NCI-H2196 (cell line): ENCODE data around the gene DCST2.
"Not testable (repeated sequence)": the region's sequence is repeated elsewhere in the genome, so short reads cannot be mapped to it uniquely, and the experiment has no call there.

Experiments used
- DNase-seq: peaks from one replicate; lab custom pipeline; 2025; ENCODE audit not compliant: unreplicated experiment; lab: John Stamatoyannopoulos, UW

Gene DCST2

DNA sequence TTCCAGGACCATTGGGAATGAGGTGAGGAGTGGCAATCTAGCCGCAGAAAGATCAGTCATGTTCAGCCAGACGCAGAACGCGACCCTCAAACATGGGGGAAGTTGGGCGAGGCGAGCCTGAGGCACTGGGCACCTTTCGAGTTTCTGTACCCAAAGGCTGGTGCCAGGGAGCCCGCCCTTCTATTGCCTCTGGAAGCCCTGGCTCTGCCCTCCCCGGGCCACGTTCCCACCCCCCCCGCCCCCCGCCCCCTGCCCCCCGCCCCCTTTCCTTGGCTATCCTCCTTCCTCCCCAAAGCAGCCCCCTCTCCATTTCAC lies 33.2 kb downstream of the DCST2 start:
- DNase-seq, result no peak

GRCh38 chr1:154999571-155000410 lies 33.8 kb downstream of the DCST2 start:
- DNase-seq, result no peak

- DNase-seq, result no peak
Measured at GRCh38 chr1:154998818-154999570, 34.6 kb downstream of the DCST2 start.

GRCh38 chr1:154998201-154998780 lies 35.3 kb downstream of the DCST2 start:
- no peak for DNase-seq

GRCh38 chr1:154996966-154997701 lies 36.4 kb downstream of the DCST2 start:
- DNase-seq, result no peak

DNA sequence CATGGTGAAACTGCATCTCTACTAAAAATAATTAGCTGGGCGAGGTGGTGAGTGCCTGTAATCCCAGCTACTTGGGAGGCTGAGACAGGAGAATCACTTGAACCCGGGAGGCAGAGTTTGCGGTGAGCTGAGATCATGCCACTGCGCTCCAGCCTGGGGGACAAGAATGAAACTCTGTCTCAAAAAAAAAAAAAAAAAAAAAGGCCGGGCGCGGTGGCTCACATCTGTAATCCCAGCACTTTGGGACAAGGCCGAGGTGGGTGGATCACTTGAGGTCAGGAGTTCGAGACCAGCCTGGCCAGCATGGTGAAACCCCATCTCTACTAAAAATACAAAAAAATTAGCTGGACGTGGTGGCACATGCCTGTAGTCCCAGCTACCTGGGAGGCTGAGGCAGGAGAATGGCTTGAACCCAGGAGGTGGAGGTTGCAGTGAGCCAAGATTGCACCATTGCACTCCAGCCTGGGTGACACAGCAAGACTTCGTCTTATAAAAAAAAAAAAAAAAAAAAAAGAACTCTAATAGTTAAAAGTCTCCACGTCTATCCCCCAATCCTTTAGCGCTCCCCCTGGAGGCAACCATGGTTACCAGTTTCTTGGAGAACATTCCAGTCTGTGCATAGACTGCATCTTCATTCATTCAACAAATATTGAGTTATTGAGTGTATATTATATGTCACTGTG lies 38.1 kb downstream of the DCST2 start:
- not testable (repeated sequence) for DNase-seq

GRCh38 chr1:154994591-154994990 lies 39.0 kb downstream of the DCST2 start:
- DNase-seq, result no peak

- DNase-seq, result no peak
Measured at GRCh38 chr1:154994269-154994587, 39.4 kb downstream of the DCST2 start.

DNA sequence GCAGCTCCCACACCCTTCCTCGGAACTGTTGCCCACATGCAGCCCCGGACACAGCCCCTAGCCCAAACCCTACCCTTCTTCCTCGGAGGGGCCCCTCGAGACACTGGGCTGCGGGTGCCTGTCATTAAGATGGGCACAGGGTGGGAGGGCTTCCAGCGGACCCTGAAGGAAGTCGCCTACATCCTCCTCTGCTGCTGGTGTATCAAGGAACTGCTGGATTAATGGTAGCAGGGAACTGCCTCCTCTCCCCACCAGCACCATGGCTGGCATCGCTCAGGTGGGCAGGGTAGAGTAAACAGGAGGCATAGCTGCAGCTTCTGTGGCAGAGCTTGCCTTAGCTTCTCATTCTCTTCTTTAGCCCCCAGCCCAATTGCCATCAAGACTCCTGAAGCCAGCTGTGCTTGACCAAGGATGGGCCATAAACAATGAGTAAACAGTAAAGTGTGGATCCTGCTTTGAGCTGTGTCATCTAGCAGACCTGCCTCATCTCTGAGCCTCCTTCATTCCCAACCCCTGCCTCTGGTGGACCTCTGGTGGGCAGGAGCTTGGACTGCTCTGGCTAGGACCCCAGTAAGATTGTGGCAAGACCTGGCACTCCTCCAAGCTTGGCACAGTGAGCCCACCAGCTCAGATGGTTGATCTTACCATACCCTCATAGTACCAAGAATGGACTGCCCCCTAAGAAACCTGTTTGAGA lies 39.9 kb downstream of the DCST2 start, which contains the start of gene LENEP:
Gene LENEP, plus strand, starts transcription at position 15 of the 697 bp plus-strand sequence. Its CDS starts 22 bp downstream, at position 37.
- DNase-seq, result no peak

DNA sequence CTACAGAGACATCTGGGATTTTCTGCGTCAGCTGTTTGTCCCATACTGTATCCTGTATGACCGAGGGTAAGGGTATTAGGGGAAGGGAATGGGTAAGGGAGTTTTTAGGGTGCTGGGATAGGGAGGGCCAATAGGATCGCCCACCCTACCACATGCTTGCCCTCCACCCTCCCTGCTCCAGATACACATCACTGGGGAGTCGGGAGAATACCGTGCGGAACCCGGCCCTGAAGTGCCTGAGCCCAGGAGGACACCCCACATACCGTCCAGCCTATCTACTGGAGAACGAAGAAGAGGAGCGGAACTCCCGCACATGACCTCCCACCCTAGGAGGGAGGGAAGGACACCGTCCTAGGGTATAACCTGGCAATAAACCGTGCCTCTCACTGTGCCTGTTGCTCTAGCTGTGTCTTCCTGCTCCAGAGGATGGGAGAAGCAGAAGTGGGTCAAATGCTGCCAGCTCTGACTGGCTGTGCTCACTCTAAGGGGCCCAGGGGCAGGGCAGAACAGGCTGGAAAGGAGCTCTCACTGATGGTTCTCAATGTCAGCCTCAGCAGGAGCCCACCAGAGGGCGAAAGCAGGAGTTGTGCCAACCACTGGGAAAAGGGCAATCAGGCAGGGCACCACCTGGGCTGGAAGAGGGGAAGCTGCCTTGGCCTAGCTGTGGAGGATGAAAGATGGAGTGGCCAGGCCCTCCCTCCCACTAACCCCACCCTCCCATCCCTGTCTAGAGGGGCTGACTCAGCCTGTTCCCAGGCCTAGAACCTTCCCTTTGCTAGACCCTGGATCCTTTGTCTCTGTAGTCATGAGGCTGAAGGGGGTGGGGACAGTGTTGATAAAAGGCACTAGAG lies 40.6 kb downstream of the DCST2 start:
- no peak for DNase-seq

- no peak for DNase-seq
Measured at GRCh38 chr1:154990276-154990675, 43.3 kb downstream of the DCST2 start.

GRCh38 chr1:154989195-154989860 lies 44.3 kb downstream of the DCST2 start:
- no peak for DNase-seq

DNA sequence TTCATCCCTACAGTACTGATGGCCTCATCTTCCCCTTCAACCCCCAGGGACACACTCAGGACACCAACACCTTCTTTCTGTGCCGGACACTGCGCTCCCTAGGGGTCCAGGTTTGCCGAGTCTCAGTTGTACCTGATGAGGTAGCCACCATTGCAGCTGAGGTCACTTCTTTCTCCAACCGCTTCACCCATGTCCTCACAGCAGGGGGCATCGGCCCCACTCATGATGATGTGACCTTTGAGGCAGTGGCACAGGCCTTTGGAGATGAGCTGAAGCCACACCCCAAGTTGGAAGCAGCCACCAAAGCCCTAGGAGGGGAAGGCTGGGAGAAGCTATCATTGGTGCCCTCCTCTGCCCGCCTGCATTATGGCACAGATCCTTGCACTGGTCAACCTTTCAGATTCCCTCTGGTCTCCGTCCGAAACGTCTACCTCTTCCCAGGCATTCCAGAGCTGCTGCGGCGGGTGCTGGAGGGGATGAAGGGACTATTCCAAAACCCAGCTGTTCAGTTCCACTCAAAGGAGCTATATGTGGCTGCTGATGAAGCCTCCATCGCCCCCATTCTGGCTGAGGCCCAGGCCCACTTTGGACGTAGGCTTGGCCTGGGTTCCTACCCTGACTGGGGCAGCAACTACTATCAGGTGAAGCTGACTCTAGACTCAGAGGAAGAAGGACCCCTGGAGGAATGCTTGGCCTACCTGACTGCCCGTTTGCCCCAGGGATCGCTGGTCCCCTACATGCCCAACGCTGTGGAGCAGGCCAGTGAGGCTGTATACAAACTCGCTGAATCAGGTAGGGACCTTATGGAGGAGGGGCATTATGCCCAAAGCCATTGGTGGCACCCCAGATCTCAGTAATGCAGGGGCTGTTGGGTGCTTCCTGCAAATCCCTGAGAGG lies 45.3 kb downstream of the DCST2 start:
- no peak for DNase-seq

DNA sequence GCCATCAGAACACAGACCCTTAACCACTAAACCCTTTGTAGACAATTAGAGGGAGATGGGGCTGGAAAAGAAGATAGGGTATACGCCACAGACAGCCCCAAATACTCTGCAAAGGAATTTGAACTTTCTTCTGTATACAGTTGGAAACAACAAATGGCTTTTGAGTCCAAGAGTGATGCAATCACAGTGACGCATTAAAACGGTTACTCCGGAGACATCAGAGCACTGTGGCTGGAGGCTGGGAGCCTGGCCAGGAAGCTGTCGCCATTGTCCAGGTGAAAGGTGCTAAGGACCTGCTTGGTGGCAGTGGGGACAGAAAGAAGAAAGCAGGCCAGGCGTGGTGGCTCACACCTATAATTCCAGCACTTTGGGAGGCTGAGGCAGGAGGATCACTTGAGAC lies 46.3 kb downstream of the DCST2 start:
- DNase-seq, result no peak

GRCh38 chr1:154986736-154987135 lies 46.8 kb downstream of the DCST2 start:
- not testable (repeated sequence) for DNase-seq

DNA sequence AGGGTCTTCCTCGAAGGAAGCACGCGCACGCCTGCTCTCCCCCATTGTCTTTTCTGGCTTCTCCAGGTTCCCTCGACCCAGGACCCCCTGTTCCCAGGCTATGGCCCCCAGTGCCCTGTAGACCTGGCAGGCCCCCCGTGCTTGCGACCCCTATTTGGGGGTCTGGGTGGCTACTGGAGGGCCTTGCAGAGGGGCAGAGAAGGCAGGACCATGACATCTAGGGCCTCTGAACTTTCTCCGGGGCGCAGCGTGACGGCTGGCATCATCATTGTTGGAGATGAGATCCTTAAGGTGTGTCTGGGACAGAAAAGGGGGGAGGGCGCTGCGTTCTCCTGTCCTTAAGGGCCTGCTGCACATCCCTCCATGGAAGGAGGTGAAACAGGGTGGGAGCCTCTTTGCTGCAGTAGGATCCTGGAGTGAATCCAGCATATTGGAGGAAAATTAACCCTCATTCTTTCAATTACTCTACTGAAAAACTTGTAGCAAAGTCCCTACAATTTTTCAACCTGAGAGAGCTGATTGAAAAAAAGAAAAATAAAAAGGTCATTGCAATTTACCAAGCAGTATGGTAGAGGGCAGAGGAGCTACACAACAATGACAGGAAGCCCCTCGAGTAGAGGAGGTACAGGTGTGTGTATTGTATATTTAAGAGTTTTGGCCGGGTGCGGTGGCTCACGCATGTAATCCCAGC lies 49.7 kb downstream of the DCST2 start:
- DNase-seq, result no peak
